Islet precursor cell (in vitro differentiated cells): ENCODE data around the gene RASAL1.
A peak's percentile ranks its signal among the peaks of the same experiment; 100 is the strongest.

Experiments used
- DNase-seq: peaks from one replicate; pipeline ENCODE4 v3.0.0-alpha.2; 2018

Gene RASAL1

DNA sequence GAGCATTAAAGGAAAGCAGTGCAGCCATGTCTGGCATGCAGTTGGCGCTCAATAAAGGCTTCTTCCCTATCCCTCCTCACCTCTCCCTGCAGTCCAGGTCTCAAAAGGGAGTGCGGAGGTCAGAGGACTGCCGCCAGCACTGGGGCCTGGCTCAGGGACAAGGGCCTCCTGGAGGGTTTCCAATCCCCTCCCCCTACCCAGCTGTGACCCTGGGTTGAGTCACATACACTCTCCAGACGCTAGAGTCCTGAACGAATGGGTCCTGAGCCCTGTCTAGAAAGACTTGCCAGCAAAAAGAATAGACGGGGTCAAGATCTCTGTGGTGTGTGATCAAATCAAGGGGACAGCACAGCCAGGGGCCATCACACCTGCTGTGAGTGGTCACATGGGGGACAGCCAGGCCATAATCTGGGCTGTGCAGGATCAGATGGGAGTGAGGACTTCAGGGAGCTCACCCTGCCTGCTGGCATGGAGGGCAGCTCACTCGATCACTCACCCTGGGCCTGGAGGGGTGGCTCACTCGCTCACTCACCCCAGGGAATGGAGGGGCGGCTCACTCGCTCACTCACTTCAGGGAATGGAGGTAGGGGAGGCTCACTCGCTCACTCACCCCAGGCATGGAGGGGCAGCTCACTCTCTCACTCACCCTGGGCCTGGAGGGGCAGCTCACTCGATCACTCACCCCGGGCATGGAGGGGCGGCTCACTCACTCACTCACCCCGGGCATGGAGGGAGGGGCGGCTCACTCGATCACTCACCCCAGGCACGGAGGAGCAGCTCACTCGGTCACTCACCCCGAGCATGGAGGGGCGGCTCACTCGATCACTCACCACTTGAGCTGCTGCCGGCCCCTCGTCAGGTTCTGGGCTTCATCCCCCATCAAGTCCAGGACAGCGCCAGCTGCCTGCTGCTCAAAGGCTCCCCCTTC, 26.8 kb upstream of the RASAL1 start:
- peak; percentile 90 for DNase-seq

DNA sequence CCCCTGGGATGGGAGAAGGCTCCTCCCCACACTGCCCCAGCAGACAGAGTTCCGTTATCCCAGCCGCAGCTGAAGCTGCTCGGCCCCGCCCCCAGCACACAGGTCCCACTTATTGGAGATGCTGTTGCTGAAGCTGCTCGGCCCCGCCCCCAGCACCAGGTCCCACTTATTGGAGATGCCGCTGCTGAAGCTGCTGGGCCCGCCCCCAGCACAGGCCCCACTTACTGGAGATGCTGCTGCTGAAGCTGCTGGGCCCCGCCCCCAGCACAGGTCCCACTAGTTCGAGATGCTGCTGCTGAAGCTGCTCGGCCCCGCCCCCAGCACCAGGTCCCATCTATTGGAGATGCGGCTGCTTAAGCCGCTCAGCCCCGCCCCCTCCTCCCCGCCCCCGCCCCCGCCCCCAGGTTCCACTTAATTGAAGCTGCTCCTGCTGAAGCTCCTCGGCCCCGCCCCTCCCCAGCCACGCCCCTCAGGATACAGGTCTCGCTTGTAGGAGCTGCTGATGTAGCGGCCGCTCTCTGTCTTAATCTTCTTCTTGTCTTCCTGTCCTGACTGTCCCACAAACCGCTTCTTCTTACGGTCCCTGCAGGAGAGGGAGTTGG, 26.0 kb upstream of the RASAL1 start:
- DNase-seq: peak; percentile 100

DNA sequence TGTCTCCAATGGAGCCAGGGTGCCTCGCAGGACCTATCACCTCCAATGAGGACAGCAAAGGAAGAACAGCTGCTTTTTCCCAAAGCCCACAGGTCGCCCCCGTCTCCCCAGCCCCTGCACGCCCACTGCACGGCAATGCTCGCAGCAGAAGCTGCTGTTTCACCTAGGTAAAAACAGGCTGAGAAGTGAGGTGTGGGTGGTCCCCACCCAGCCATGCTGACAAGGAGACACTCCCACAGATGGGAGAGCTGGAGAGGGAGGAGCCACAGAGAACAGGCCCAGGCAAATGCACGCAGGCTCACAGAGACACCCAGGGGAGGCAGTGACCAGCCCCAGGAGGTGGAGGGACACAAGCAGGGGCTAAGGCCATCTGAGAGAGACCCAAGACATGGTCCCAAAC, 24.4 kb upstream of the RASAL1 start:
- DNase-seq: no peak

DNA sequence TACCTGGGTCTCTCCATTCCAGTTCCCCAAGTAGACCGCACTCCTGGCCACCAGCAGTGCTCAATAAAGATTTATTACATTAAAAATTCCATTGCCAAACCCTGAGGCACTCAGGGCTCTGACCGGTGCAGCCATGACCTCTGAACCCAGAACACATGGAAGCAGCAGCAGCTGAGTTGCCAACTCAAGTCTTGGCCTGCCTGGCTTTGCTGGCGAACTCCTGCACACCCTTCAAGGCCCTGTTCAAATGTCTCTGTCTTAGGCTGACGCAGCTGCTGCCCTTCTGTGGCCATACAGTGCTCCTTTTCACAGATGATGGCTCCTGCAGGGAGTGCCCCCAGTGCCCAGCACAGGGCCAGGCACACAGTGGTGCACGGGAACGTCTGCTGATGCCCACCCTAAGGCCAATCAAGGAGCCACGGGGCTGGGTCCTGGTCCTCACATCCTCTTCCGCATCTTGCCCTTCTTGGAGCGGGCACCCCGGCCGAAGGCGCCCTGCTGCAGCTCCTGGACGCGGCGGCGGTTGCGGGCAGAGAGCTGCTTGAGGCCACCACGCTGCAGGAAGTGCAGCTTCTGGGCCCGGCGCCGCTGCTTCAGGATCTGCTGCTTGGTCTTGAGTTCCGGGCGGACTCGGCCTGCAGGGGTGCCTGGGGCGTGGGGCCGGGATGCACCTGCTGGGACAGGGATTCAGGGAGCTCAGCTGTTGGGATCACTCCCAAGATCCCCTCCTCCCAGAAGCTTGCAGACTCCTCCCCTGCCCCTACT, 23.1 kb upstream of the RASAL1 start:
- no peak for DNase-seq

DNA sequence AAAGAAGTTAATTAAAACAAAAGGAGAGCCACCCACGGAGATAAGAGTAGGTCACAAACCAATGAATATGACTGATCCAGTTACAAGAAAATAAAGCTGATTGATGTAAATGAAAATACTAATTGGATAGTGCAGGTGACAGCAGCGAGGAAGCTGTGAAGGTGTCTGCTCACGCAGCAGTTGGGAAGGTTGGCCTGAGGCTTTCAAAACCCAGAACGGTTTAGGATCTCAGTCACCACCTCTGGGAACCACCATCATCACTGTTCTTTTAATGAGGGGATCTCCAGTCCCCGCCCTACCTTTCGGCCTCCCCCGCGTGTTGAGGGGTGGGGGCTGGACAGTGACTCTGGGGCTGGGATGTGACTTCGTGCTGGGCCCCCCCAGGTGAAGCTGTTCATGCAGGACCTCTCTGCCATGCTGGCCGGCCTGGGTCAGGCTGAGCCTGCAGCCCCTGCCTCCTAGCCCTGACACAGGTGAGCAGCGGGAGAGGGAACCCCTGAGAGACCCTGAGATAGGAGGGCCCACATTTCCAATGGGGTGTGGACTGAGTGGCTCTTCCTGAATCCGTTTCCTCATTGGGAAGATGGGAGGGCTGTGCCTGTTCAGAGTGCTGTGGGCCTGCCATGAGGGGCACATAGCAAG, 21.8 kb upstream of the RASAL1 start:
- no peak for DNase-seq

DNA sequence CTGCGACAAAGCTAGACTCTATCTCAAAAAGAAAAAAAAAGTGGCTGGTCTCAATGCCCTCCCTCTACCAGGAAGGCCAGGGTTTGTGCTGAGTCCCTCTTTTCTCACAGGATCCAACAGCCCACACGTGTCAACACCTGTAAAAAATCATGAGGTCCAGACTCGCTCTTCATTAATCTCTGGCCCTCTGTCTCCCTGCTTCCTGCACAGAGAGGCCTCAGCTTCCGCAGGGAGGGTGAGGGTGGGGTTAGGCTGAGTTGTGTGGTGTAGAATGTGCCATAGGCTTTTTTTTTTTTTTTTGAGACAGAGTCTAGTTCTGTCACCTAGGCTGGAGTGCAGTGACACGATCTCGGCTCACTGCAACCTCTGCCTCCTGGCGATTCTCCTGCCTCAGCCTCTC, 20.1 kb upstream of the RASAL1 start:
- DNase-seq: no peak

DNA sequence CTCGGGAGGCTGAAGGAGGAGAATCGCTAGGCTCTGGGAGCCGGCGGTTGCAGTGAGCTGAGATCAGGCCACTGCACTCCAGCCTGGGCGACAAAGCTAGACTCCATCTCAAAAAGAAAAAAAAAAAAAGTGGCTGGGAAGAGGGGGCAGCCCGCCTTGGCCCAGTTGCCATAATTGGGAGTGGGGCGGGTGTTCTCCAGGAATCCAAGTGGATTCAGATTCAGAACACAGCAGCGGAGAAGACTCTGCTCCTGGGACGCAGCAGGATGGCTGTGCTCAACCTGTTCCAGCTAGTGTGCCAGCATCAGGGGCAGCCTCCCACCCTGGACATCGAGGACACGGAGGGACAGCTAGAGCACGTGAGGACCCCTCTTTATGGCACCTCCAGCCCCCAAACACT, 19.5 kb upstream of the RASAL1 start:
- DNase-seq: peak; percentile 53

DNA sequence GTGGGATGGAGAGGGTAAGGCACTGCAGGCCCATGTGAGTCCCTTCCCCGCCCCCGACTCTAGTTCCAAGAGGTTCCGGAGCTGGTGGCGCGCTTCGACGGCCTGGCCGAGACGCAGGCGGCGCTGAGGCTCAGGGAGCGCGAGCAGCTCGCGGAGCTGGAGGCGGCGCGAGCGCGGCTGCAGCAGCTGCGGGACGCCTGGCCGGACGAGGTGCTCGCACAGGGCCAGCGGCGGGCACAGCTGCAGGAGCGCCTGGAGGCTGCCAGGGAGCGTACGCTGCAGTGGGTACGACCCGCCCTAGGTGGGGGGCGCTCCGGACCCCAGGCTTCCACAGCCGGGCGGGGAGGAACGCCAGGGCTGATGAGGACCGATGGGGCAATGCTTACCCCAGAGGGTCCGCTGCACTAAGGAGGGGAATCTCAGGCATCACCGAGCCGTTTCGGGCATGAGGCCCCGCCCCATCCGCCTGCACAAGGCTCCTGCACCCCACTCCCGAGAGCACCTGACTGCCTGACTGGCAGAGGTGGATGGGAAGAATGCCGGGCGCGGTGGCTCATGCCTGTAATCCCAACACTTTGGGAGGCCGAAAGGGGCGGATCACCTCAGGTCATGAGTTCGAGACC, 18.9 kb upstream of the RASAL1 start:
- peak; percentile 81 for DNase-seq

DNA sequence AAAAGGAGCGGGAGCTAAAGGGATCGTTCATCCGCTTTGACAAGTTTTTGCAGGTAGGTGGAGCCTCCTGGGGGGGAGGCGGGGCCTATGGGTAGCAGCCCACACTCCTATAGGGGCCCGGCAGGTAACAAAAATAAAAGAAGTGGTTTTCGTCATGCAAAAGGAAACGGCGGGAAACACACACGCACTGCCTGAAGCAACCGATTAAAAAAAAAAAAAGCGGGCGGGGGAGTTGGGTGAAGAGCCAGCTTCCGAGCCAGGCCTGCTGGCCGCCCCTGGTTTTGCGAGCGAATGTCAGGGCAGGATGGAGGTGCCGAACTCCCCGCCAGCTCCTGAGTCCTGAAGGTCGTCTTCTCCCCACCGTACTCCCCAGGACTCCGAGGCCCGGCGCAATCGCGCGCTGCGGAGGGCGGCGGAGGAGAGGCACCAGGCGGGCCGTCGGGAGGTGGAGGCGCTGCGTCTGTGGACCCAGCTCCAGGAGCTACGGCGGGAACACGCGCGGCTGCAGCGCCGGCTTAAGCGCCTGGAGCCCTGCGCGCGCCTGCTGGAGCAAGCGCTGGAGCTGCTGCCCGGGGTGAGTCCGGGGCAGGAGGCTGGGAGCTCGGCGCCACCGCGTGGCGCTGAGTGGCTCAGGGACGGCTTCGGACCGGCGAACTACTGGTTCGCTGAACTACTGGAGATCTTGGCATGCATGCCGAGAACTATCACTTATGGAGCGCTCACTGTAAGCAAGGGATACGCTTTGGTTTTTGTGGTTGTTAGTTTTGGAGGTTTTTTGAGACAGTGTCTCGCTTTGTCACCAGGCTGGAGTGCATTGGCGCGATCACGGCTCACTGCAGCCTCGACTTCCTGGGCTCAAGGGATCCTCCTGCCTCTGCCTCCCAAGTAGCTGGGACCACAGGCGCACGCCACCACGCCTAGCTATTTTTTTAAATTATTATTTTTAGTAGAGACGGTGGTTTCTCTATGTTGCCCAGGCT, 17.6 kb upstream of the RASAL1 start:
- DNase-seq: peak; percentile 94

DNA sequence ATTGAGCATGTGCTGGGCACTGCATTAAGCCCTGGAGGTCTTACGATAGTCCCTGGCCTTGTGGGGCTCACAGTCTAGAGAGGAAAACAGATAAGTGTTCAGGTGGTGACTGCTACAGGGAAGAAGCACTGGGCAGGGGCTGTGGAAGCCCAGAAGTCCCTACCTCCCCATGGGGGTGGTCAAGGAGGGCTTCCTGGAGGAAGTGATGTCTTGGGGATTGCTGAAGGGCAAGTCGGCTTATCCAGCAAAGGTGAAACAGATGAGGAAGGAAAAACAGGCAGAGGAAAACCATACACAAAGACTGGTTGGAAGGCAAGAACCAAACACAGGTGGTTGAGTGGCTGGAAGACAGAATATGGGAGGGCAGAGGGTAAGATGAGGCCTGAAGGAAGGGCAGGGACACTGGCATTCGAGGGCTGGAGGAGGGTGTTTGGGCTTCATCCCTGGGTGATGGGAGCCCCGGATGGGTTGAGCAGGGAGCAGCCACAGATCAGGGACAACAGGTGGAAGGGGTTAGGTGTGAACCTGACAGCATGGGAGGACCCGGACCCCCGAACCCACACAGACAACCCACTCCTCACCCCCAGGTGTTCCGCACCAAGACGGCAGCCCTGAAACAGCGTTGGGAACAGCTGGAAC, 16.8 kb upstream of the RASAL1 start:
- DNase-seq: no peak

DNA sequence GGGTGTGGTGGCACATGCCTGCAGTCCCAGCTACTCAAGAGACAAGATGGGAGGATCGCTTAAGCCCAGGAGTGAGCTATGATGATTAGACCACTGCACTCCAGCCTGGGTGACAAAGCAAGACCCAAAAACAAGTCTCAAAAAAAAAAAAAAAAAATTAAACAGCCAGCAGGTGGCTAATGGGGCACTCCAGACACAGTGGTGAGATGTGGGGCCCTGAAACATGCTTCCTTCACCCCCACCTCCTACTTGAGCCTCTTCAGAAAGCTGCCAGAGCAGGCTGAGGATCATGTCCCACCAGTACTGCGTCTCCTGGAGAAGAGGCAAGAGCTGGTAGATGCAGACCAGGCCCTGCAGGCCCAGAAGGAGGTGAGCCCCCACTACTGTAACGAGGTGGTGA, 16.1 kb upstream of the RASAL1 start:
- DNase-seq: no peak

DNA sequence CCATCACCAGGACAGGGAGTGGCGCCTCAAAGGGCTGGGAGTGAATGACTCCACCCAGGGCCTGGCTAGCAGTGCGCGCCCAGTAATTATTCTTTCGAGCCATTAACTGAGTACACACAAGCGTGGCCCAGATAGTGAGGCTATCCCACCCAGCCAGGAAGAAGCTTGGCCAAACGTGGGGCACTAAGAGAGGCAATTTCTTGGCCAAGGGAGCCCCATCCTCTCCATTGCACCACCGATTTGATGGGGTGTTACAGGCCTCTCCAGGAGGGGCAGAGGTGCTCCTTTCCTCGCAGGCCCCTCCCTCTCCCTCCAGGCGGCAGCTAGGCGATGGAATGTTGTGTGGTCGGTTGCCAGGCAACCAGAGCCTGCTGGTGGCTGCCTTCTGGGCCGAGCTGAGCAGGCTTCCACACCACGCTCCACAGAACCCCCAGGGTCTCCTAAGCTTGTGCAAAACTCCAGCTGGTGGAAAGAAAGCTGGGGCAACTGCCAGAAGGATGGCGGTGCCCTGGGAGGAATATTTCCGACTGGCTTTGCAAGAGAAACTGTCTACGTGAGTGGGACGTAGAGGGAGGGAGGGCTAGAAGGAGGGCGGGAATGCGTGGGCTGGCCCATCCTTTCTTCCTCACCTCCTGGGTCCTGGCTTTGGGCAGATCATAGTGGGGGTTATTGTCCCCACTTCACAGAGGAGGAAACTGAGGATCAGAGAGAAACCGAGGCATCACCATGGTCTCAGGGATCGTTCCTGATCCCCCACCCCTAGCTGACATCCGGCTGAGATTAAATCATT, 14.0 kb upstream of the RASAL1 start, which contains the start of gene CFAP73:
TSS of gene CFAP73 (plus strand) at position 364 of the 790 bp plus-strand sequence. CDS start at position 498, 134 bp downstream.
- peak; percentile 98 for DNase-seq

DNA sequence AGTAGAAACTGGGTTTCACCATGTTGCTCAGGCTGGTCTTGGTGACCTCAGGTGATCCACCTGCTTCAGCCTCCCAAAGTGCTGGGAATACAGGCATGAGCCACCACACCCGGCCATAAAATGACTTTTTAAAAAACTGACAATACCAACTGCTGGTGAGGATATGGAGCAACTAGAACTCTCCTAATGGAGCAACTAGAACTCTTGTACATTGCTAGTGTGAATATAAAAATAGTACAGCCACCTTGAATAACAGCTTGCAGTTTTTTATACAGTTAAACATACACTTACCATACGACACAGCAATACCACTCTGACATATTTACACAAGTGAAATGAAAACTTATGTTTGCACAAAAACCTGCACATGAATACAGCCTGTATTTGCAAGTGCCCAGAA, 11.4 kb upstream of the RASAL1 start:
- DNase-seq: no peak

DNA sequence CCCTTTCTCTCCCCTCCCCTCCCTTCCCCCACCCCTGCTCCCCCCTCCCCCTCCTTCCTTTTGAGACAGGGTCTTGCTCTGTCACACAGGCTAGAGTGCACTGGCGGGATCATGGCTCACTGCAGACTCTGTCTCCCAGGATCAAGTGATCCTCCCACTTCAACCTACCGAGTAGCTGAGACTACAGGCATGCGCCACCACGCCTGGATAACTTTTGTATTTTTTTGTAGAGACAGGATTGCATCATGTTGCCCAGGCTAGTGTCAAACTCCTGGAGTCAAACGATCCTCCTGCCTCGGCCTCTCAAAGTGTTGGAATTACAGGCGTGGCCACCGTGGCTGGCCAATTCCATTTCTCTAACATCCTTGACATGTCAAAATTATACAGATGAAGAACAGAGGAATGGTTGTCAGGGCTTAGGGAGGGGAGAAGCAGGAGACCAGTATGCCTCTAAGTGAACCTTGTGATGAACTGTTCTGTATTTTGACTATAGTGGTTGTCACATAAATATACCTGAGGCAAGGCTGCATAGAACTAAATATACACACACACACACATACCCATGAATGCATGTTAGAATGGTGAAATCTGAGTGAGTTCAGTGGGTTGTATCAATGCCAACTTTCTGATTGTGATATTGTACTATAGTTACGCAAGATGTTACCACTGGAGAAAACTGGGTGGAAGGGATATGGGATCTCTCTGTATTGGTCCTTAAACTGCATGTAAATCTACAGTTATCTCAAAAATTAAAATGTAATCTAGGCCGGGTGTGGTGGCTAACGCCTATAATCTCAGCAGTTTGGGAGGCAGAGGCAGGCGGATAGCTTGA, 10.4 kb upstream of the RASAL1 start:
- DNase-seq: no peak

DNA sequence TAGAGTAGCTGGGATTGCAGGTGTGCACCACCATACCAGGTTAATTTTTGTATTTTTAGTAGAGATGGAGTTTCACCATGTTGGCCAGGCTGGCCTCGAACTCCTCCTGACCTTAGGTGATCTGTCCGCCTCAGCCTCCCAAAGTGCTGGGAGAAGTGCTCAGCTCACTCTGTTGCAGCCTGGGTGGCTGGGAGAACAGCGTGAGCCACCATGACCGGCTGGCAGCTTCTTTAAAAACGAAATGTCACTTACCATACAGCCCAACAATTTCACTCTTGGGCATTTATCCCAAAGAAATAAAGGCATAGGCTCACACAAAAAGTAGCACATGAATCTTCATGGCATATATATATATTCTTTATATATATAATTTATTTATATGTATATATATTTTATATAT, 9.2 kb upstream of the RASAL1 start:
- no peak for DNase-seq

DNA sequence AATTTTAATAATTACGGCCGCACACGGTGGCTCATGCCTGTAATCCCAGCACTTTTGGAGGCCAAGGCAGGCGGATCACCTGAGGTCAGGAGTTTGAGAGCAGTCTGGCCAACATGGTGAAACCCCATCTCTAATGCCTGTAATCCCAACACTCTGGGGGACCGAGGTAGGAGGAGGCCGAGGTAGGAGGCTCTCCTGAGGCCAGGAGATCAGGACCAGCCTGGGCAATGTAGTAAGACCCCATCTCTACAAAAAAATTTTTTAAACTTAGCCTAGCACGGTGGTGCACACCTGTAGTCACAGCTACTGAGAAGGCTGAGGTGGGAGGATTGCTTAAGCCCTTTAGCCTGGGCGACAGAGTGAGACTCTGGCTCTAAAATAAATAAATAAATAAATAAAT, 8.4 kb upstream of the RASAL1 start:
- DNase-seq: no peak

DNA sequence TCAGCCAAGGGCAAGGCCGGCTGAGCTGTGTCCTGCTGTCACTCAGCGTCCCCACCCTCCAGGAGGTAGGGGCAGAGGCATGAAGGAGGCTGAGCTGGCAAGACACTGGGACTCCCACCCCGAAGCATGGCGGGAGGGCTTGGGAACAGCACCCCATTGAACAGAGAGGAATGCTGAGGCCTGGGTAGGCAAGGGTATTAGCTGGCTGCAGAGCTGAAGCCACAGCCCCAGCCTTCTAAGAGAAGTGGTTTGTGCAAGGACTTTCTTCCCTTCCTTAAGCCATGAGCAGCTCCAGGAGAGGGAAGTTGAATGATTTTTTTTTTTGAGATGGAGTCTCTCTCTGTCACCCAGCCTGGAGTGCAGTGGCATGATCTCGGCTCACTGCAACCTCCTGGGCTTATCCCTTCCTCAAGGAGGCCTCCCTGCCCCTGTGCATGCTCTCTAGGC, 7.3 kb upstream of the RASAL1 start:
- no peak for DNase-seq

DNA sequence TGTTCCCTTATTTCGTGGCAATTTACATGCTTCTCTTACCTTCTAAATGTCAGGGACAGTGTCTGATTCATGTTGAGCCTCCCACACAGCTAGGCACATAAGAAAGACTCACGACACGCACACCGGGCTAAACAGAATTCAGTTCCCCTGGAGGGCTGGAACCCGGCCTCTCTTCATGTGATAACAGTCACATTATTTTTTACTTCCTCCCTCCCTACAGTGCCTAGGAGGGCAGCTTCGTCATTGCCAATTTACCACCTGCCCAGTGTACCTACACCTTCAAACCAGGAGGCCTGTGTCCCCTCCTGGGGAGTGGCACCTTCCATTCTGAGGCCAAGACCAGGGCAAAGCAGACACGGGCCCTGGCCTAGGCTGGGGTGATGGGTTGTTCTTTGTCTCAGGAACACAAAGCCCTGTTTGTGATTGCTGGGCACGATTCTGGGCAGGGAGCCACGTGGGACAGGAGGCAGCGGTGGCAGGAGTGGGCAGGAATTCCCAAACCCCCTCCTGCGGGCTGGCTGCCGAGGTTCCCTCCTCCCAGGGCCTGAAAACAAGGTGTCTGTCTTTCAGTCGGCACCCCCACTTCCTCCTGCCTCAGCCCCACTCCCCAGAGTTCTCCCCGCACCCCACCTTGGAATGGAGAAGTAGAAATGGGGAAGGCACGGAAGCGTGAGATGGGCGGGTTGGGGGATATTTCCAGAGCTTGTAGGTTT, 6.8 kb upstream of the RASAL1 start:
- no peak for DNase-seq
